ENCODE results near the gene TPBGL. TPM values are rescaled to one million over a fixed set of nuclear protein-coding genes. Genes with fewer than 3 reads are reported as not detected.
"Not testable (repeated sequence)": the region's sequence is repeated elsewhere in the genome, so short reads cannot be mapped to it uniquely, and the experiment has no call there.

TPBGL gene
- total RNA-seq, 2 experiments from 2014 or later, result 0.06 TPM; not detected in 1

GRCh38 chr11:75270896-75271418 lies 30.4 kb downstream of the TPBGL start:
- H3K36me3 Mint-ChIP-seq (ENCODE audit: low read depth), result peaks cover 5% of the 10 kb centered on the region
- CTCF ChIA-PET, result interaction anchor here (0.6 to 3.2 kb wide), 10 partner anchors 9 to 310 kb away, joined by 3 to 17 read pairs (median 6); no protein-coding TSS in a partner anchor
- peak; percentile 47 for DNase-seq
- H3K4me1 Mint-ChIP-seq, result peaks cover 38% of the 10 kb centered on the region
- no peaks in the 10 kb centered on the region for H3K27me3 Mint-ChIP-seq
- POLR2A ChIA-PET, result no interaction called here
- H3K9me3 Mint-ChIP-seq, result no peaks in the 10 kb centered on the region
- peak overlapping the region; percentile 63 for H3K27ac Mint-ChIP-seq
- no peak overlapping the region for H3K4me3 Mint-ChIP-seq

- no peak for DNase-seq
- ChIA-PET POLR2A (no interaction called here), CTCF (interaction anchor here (0.6 to 3.2 kb wide), 5 partner anchors 9 to 131 kb away, joined by 3 to 17 read pairs (median 6); no protein-coding TSS in a partner anchor)
- no peak overlapping the region for H3K4me3 Mint-ChIP-seq
- no peaks in the 10 kb centered on the region for H3K9me3 Mint-ChIP-seq
- H3K27me3 Mint-ChIP-seq, result no peaks in the 10 kb centered on the region
- peak overlapping the region; percentile 82 for H3K27ac Mint-ChIP-seq
- peaks cover 45% of the 10 kb centered on the region for H3K4me1 Mint-ChIP-seq
- H3K36me3 Mint-ChIP-seq (ENCODE audit: low read depth), result peaks cover 12% of the 10 kb centered on the region
Observed at GRCh38 chr11:75271730-75272129, 31.2 kb downstream of the TPBGL start.

GRCh38 chr11:75272391-75272790 lies 31.8 kb downstream of the TPBGL start:
- Mint-ChIP-seq H3K9me3 (no peaks in the 10 kb centered on the region), H3K4me1 (peaks cover 52% of the 10 kb centered on the region), H3K27ac (peak overlapping the region; percentile 82), H3K27me3 (no peaks in the 10 kb centered on the region), H3K4me3 (no peak overlapping the region), H3K36me3 (ENCODE audit: low read depth) (peaks cover 19% of the 10 kb centered on the region)
- ChIA-PET POLR2A (no interaction called here), CTCF (interaction anchor here (0.6 to 3.2 kb wide), 4 partner anchors 8 to 132 kb away, joined by 3 to 17 read pairs (median 6); no protein-coding TSS in a partner anchor)
- DNase-seq, result no peak

- Mint-ChIP-seq H3K27me3 (no peaks in the 10 kb centered on the region), H3K4me1 (peaks cover 57% of the 10 kb centered on the region), H3K27ac (peak overlapping the region; percentile 82), H3K9me3 (no peaks in the 10 kb centered on the region), H3K4me3 (no peak overlapping the region), H3K36me3 (ENCODE audit: low read depth) (peaks cover 24% of the 10 kb centered on the region)
- CTCF ChIA-PET, result interaction anchor here (1.1 to 1.8 kb wide), 3 partner anchors 109 to 135 kb away, joined by 3 to 5 read pairs (median 4); no protein-coding TSS in a partner anchor
- POLR2A ChIA-PET, result no interaction called here
- DNase-seq, result no peak
Observed at GRCh38 chr11:75272821-75273301, 32.3 kb downstream of the TPBGL start.

GRCh38 chr11:75273411-75274391 lies 33.1 kb downstream of the TPBGL start:
- Mint-ChIP-seq H3K27ac (peak overlapping the region; percentile 100), H3K4me1 (peaks cover 57% of the 10 kb centered on the region), H3K4me3 (no peak overlapping the region), H3K27me3 (no peaks in the 10 kb centered on the region), H3K36me3 (ENCODE audit: low read depth) (peaks cover 26% of the 10 kb centered on the region), H3K9me3 (no peaks in the 10 kb centered on the region)
- POLR2A ChIA-PET, result no interaction called here
- no peak for DNase-seq
- CTCF ChIA-PET, result interaction anchor here (1.1 to 1.5 kb wide), 2 partner anchors 108 to 134 kb away, joined by 3 to 4 read pairs; no protein-coding TSS in a partner anchor

GRCh38 chr11:75274716-75275115 lies 34.1 kb downstream of the TPBGL start:
- Mint-ChIP-seq H3K36me3 (ENCODE audit: low read depth) (peaks cover 31% of the 10 kb centered on the region), H3K27ac (peak overlapping the region; percentile 100), H3K4me1 (peaks cover 61% of the 10 kb centered on the region)
- H3K9me3 Mint-ChIP-seq, H3K4me3 Mint-ChIP-seq, H3K27me3 Mint-ChIP-seq, DNase-seq: not testable (repeated sequence)
- ChIA-PET POLR2A (interaction anchor here (0.6 kb wide), 1 partner anchor 14 kb away, joined by 3 read pairs; no protein-coding TSS in a partner anchor), CTCF (interaction anchor here (0.6 to 2.5 kb wide), 8 partner anchors 11 to 277 kb away, joined by 3 to 17 read pairs (median 4); no protein-coding TSS in a partner anchor)

GRCh38 chr11:75275581-75275980 lies 35.0 kb downstream of the TPBGL start:
- Mint-ChIP-seq H3K9me3 (no peaks in the 10 kb centered on the region), H3K36me3 (ENCODE audit: low read depth) (peaks cover 31% of the 10 kb centered on the region), H3K4me1 (peaks cover 67% of the 10 kb centered on the region), H3K27ac (peak overlapping the region; percentile 100), H3K27me3 (no peaks in the 10 kb centered on the region), H3K4me3 (peak overlapping the region; percentile 70)
- CTCF ChIA-PET, result interaction anchor here (0.9 to 2.5 kb wide), 10 partner anchors 9 to 278 kb away, joined by 3 to 17 read pairs (median 4); no protein-coding TSS in a partner anchor
- DNase-seq, result peak; percentile 86
- POLR2A ChIA-PET, result interaction anchor here (0.5 kb wide), 1 partner anchor 81 kb away, joined by 3 read pairs; no protein-coding TSS in a partner anchor

- no peak for DNase-seq
- H3K27me3 Mint-ChIP-seq, result no peaks in the 10 kb centered on the region
- ChIA-PET CTCF (interaction anchor here (0.6 to 2.5 kb wide), 10 partner anchors 9 to 135 kb away, joined by 3 to 17 read pairs (median 4); no protein-coding TSS in a partner anchor), POLR2A (interaction anchor here (0.6 kb wide), 1 partner anchor 80 kb away, joined by 6 read pairs; no protein-coding TSS in a partner anchor)
- peak overlapping the region; percentile 35 for H3K4me3 Mint-ChIP-seq
- H3K36me3 Mint-ChIP-seq (ENCODE audit: low read depth), result peaks cover 31% of the 10 kb centered on the region
- no peaks in the 10 kb centered on the region for H3K9me3 Mint-ChIP-seq
- H3K4me1 Mint-ChIP-seq, result peaks cover 62% of the 10 kb centered on the region
- H3K27ac Mint-ChIP-seq, result peak overlapping the region; percentile 100
Observed at GRCh38 chr11:75276186-75276585, 35.6 kb downstream of the TPBGL start.

GRCh38 chr11:75276686-75277085 lies 36.1 kb downstream of the TPBGL start:
- H3K4me3 Mint-ChIP-seq, result peak overlapping the region; percentile 35
- no peaks in the 10 kb centered on the region for H3K9me3 Mint-ChIP-seq
- ChIA-PET POLR2A (interaction anchor here (0.6 kb wide), 1 partner anchor 79 kb away, joined by 6 read pairs; no protein-coding TSS in a partner anchor), CTCF (interaction anchor here (0.6 to 2.5 kb wide), 9 partner anchors 8 to 113 kb away, joined by 3 to 17 read pairs (median 4); no protein-coding TSS in a partner anchor)
- H3K4me1 Mint-ChIP-seq, result peaks cover 59% of the 10 kb centered on the region
- peak overlapping the region; percentile 100 for H3K27ac Mint-ChIP-seq
- H3K27me3 Mint-ChIP-seq, result no peaks in the 10 kb centered on the region
- H3K36me3 Mint-ChIP-seq (ENCODE audit: low read depth), result peaks cover 31% of the 10 kb centered on the region
- no peak for DNase-seq

GRCh38 chr11:75277211-75277805 lies 36.7 kb downstream of the TPBGL start:
- no peak overlapping the region for H3K4me3 Mint-ChIP-seq
- no peak for DNase-seq
- ChIA-PET CTCF (interaction anchor here (0.7 to 2.5 kb wide), 8 partner anchors 9 to 255 kb away, joined by 3 to 17 read pairs (median 3); no protein-coding TSS in a partner anchor), POLR2A (no interaction called here)
- H3K9me3 Mint-ChIP-seq, result no peaks in the 10 kb centered on the region
- H3K27me3 Mint-ChIP-seq, result no peaks in the 10 kb centered on the region
- H3K27ac Mint-ChIP-seq, result peak overlapping the region; percentile 100
- peaks cover 56% of the 10 kb centered on the region for H3K4me1 Mint-ChIP-seq
- H3K36me3 Mint-ChIP-seq (ENCODE audit: low read depth), result peaks cover 31% of the 10 kb centered on the region

GRCh38 chr11:75277991-75278790 lies 37.6 kb downstream of the TPBGL start:
- Mint-ChIP-seq H3K4me1 (peaks cover 49% of the 10 kb centered on the region), H3K27me3 (no peaks in the 10 kb centered on the region), H3K36me3 (ENCODE audit: low read depth) (peaks cover 31% of the 10 kb centered on the region), H3K4me3 (no peak overlapping the region), H3K27ac (peak overlapping the region; percentile 100), H3K9me3 (no peaks in the 10 kb centered on the region)
- ChIA-PET CTCF (interaction anchor here (0.9 to 1.2 kb wide), 4 partner anchors 104 to 256 kb away, joined by 3 to 6 read pairs (median 3); no protein-coding TSS in a partner anchor), POLR2A (no interaction called here)
- DNase-seq, result no peak

Measured in activated CD4-positive, alpha-beta T cell treated with anti-CD3 and anti-CD28 coated beads, Interleukin-2, amount 10 ng/mL, durations not matched to agents 7 days and 5 days (primary cell).